ENCODE results near the gene DPP10.

- TF ChIP-seq, protein P1, sequence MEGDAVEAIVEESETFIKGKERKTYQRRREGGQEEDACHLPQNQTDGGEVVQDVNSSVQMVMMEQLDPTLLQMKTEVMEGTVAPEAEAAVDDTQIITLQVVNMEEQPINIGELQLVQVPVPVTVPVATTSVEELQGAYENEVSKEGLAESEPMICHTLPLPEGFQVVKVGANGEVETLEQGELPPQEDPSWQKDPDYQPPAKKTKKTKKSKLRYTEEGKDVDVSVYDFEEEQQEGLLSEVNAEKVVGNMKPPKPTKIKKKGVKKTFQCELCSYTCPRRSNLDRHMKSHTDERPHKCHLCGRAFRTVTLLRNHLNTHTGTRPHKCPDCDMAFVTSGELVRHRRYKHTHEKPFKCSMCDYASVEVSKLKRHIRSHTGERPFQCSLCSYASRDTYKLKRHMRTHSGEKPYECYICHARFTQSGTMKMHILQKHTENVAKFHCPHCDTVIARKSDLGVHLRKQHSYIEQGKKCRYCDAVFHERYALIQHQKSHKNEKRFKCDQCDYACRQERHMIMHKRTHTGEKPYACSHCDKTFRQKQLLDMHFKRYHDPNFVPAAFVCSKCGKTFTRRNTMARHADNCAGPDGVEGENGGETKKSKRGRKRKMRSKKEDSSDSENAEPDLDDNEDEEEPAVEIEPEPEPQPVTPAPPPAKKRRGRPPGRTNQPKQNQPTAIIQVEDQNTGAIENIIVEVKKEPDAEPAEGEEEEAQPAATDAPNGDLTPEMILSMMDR (IDR thresholded peaks at IDR 0.05) = no peak
- TF ChIP-seq POLR2A (IDR thresholded peaks at IDR 0.05; ENCODE audit: low read depth) = no peak
Measured at GRCh38 chr2:115105966-115106365, 663.5 kb downstream of the DPP10 start.

Data from esophagus muscularis mucosa (tissue), 3 donors.